OCI-LY7 (cell line): ENCODE data around the gene SOX9. TPM values are rescaled to one million over a fixed set of nuclear protein-coding genes. Genes with fewer than 3 reads are reported as not detected.

Source experiments
- BruUV-seq: library from RNA; stranded (reverse); fragments of 400-500 nt; replicated peaks from 2 replicates; lab custom pipeline; 2021; lab: Mats Ljungman, UMichigan
- CTCF ChIA-PET: fragments of 300-600 bp; sonication (Branson Sonifier 250); formaldehyde crosslinking; loops from one replicate; lab custom pipeline; 2022; ENCODE audit warnings: antibody characterized with exemption; ENCODE audit not compliant: unreplicated experiment; lab: Charles Lee
- POLR2A ChIA-PET: fragments of 300-600 bp; sonication (Branson Sonifier 250); formaldehyde crosslinking; loops from one replicate; lab custom pipeline; 2022; ENCODE audit warnings: antibody characterized with exemption; lab: Charles Lee
- DNase-seq: peaks from one replicate; pipeline ENCODE4 v3.0.0-alpha.2; 2015; ENCODE audit warnings: low spot score
- H2AFZ ChIP-seq: fragments of 200-600 bp; sonication (generic), shearing (Covaris generic); 2 replicates; pipeline ENCODE4 v1.6.1; 2014; ENCODE audit warnings: mild to moderate bottlenecking, antibody characterized with exemption, low read length, moderate library complexity
- H3K27ac ChIP-seq: fragments of 200-600 bp; sonication (generic); 2 replicates; pipeline ENCODE4 v1.5.1; 2014; ENCODE audit warnings: mixed run types, low read depth, mild to moderate bottlenecking, moderate library complexity, low read length, inconsistent platforms; ENCODE audit not compliant: poor library complexity, severe bottlenecking
- H3K36me3 ChIP-seq: fragments of 200-600 bp; sonication (generic); 2 replicates; pipeline ENCODE4 v1.6.1; 2014; ENCODE audit warnings: mild to moderate bottlenecking, antibody characterized with exemption, low read length, moderate library complexity, mixed read lengths; ENCODE audit not compliant: insufficient read depth
- H3K4me1 ChIP-seq: fragments of 200-600 bp; sonication (generic); 2 replicates; pipeline ENCODE4 v1.5.1; 2014; ENCODE audit warnings: mild to moderate bottlenecking, low read length; ENCODE audit not compliant: insufficient read depth, poor library complexity, severe bottlenecking
- H3K4me2 ChIP-seq: fragments of 200-600 bp; sonication (generic); 2 replicates; pipeline ENCODE4 v1.6.1; 2014; ENCODE audit warnings: mild to moderate bottlenecking, low read length
- H3K4me3 ChIP-seq: fragments of 200-600 bp; sonication (generic); 2 replicates; pipeline ENCODE4 v1.5.1; 2014; ENCODE audit warnings: mild to moderate bottlenecking, low read depth, low read length; ENCODE audit not compliant: poor library complexity, severe bottlenecking
- H3K79me2 ChIP-seq: fragments of 200-600 bp; sonication (generic); 2 replicates; pipeline ENCODE4 v1.6.1; 2016; ENCODE audit warnings: low read depth, mild to moderate bottlenecking, low read length, moderate library complexity, mixed read lengths; ENCODE audit not compliant: insufficient read depth
- H3K9me2 ChIP-seq: fragments of 200-600 bp; sonication (generic); 2 replicates; pipeline ENCODE4 v1.6.1; 2016; ENCODE audit warnings: mild to moderate bottlenecking, low read length, mixed read lengths; ENCODE audit not compliant: insufficient read depth
- H3K9me3 ChIP-seq: fragments of 200-600 bp; sonication (generic); 2 replicates; pipeline ENCODE4 v1.6.1; 2014; ENCODE audit warnings: mild to moderate bottlenecking, mixed run types, low read length, mixed read lengths
- H4K20me1 ChIP-seq: fragments of 200-600 bp; sonication (generic); 2 replicates; pipeline ENCODE4 v1.6.1; 2014; ENCODE audit warnings: mild to moderate bottlenecking, antibody characterized with exemption, low read length, moderate library complexity, mixed read lengths; ENCODE audit not compliant: insufficient read depth
- CTCF ChIP-seq: fragments of 200-600 bp; sonication (generic); conservative IDR thresholded peaks from 2 replicates; pipeline ENCODE4 v1.5.1; 2014; ENCODE audit warnings: mild to moderate bottlenecking, antibody characterized with exemption, low read length, moderate library complexity, mixed read lengths
- EZH2phosphoT487 ChIP-seq: fragments of 200-600 bp; sonication (generic); IDR thresholded peaks from 2 replicates; pipeline ENCODE4 v1.6.1; 2018; ENCODE audit warnings: low read depth, borderline replicate concordance, mild to moderate bottlenecking, mixed run types, antibody characterized with exemption, low read length, moderate library complexity, mixed read lengths
- intact Hi-C: fragments of 100-400 bp; cut with micrococcal nuclease; formaldehyde crosslinking; loops from one replicate; pipeline ENCODE4 v1.10.0; 2022; ENCODE audit not compliant: unreplicated experiment
- total RNA-seq, 2 experiments: library from RNA; depleted of rRNA in 1 of 2; stranded (reverse); fragments of >200 nt in 1 of 2; shearing (Covaris generic) in 1 of 2; gene quantifications; 2 replicates each; pipeline ENCODE4 v1.2.3, GENCODE V29; 2014 to 2022

The SOX9 gene
- total RNA-seq, 2 experiments from 2014 or later = not detected

DNA sequence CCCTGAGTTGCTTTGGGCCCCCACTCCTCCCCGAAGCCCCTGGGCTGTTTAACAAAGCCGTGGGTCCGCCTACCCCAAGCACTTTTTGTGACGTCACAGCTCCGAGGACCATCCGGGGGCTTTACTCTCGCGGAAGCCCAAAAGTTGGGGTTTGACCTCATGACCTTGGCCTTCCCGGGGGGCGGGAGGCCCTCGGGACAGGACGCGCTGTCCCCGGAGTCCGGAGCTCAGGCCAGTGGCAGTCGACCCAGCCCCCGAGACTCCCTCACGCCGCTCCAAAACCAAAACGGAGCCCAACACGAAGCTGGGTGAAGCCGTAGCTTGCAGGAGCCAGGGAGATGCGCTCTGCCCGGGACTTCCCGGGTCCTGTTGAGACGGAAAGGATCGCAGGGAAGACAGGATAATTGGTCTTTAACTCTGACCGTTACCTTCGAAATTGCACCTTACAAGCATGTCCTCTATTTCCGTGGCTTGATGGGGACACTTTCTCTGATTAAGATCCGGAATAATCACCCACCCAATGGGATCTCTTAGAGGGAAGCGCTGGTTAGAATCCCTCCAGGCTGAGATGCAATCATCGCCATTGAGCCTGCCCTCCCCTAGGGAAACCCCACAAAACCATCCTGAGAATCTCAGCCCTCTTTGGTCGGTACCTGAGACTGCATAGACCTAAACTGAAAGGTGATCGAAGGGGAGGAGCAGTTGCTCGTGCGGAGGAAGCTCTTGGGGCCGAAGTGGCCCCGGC, 4.9 kb upstream of the SOX9 start:
- H3K36me3 ChIP-seq = no peaks in the 10 kb centered on the region
- ChIA-PET CTCF (no interaction called here), POLR2A (interaction anchor here (0.6 kb wide), 1 partner anchor 24 kb away, joined by 3 read pairs; no protein-coding TSS in a partner anchor)
- intact Hi-C loops = loop anchor here (5.0 to 10.0 kb wide), 3 partner anchors 429 to 1029 kb away; no protein-coding TSS in a partner anchor
- no peak overlapping the region for H3K4me3 ChIP-seq
- no peak for TF ChIP-seq EZH2phosphoT487
- no peak for TF ChIP-seq CTCF
- no peaks in the 10 kb centered on the region for H3K9me3 ChIP-seq
- no peaks in the 10 kb centered on the region for H3K9me2 ChIP-seq
- no peaks in the 10 kb centered on the region for H3K79me2 ChIP-seq
- no TSS peak for BruUV-seq
- H3K4me1 ChIP-seq = no peaks in the 10 kb centered on the region
- DNase-seq = no peak
- no peak overlapping the region for H2AFZ ChIP-seq
- no peak overlapping the region for H3K27ac ChIP-seq
- H4K20me1 ChIP-seq = no peaks in the 10 kb centered on the region
- H3K4me2 ChIP-seq = no peak overlapping the region

DNA sequence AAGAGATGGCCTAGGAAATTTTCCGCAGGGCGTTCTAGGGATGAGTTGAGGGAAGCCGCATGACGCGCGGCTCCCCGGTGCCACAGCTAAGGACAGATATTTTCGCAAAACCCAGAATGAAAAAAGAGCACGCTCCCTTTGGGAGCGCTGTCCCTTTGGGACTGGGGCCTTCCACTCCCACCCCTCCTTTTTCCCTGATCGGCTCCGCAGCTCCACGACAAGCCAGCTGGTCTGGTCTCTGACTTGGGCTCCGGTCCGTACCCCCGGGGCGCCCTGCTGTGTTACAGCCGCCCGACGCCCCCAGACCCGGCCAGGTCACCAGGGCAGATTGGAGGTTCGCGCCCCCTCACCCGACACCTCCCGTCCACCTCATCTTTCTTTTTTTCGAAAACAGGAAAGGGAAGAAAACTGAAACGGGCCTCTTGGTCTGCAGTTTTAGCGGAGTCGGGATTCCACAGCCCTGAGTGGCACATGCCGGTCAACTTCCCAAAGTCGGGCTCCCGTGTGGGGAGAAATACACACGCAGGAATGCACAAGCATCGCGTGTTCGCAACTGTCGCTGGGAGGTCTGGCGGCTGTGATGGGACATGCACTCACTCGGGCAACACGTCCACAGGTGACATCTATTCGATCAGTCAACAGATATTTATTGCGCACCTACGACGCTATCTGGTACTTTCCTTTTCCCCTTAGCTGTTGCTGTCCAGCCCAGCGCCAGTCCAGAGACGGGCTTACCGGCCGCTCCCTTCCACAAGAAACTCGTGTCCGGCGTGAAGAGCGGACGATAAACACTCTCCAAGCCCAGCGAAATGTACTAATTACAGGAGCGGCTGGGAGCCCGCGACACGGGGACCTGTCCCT, 3.9 kb upstream of the SOX9 start:
- no peak for TF ChIP-seq EZH2phosphoT487
- no peak for TF ChIP-seq CTCF
- Histone ChIP-seq H3K9me3 (no peaks in the 10 kb centered on the region), H4K20me1 (no peaks in the 10 kb centered on the region), H3K27ac (no peak overlapping the region), H2AFZ (no peak overlapping the region), H3K4me2 (no peak overlapping the region), H3K4me3 (no peak overlapping the region), H3K79me2 (no peaks in the 10 kb centered on the region), H3K4me1 (no peaks in the 10 kb centered on the region), H3K9me2 (no peaks in the 10 kb centered on the region), H3K36me3 (no peaks in the 10 kb centered on the region)
- no peak for DNase-seq
- BruUV-seq = no TSS peak
- ChIA-PET CTCF (no interaction called here), POLR2A (no interaction called here)
- intact Hi-C loops = loop anchor here (5.0 to 10.0 kb wide), 3 partner anchors 428 to 1030 kb away; no protein-coding TSS in a partner anchor
